Effector CD4-positive, alpha-beta T cell (primary cell): ENCODE data around the gene ASB10. TPM values are rescaled to one million over a fixed set of nuclear protein-coding genes. Genes with fewer than 3 reads are reported as not detected.
A peak's percentile ranks its signal among the peaks of the same experiment; 100 is the strongest.

ENCODE experiments used
- DNase-seq: peaks from one replicate; pipeline ENCODE4 v3.0.0-alpha.2; 2020
- total RNA-seq: gene quantifications from one replicate; lab custom pipeline; 2026; lab: John Stamatoyannopoulos, UW

ASB10 gene, protein sequence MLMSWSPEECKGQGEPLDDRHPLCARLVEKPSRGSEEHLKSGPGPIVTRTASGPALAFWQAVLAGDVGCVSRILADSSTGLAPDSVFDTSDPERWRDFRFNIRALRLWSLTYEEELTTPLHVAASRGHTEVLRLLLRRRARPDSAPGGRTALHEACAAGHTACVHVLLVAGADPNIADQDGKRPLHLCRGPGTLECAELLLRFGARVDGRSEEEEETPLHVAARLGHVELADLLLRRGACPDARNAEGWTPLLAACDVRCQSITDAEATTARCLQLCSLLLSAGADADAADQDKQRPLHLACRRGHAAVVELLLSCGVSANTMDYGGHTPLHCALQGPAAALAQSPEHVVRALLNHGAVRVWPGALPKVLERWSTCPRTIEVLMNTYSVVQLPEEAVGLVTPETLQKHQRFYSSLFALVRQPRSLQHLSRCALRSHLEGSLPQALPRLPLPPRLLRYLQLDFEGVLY
- total RNA-seq = not detected

GRCh38 chr7:151186640-151187408 lies at the start of gene ASB10:
Gene ASB10 (minus strand): TSS chr7:151187250. CDS start chr7:151187130, 120 bp downstream.
- no peak for DNase-seq

DNA sequence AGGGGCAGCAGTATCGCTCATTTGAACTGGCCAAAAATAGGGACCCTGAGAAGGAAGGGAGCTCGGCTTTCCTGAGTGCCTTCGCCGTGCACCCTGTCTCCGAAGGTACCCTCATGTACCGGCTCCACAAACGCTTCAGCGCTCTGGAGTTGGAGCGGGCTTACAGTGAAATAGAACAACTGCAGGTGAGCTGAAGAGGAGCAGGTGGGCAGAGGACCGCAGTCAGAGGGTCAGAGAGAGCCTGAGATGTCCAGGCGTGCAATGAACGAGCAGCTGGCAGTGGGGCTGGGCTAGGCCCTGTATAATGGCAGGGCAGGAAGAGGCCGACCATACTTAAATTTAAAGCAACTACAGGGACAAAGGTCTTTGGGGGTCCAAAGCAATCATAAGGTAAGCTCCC lies 49.4 kb upstream of the ASB10 start:
- no peak for DNase-seq

GRCh38 chr7:151235091-151235787 lies 48.2 kb upstream of the ASB10 start:
- no peak for DNase-seq

GRCh38 chr7:151233804-151234203 lies 46.8 kb upstream of the ASB10 start:
- DNase-seq = no peak

- peak; percentile 57 for DNase-seq
Observed at GRCh38 chr7:151232917-151233701, 46.1 kb upstream of the ASB10 start.

- peak; percentile 84 for DNase-seq
Observed at GRCh38 chr7:151232091-151232916, 45.3 kb upstream of the ASB10 start, which contains the start of gene CHPF2. Gene CHPF2 (plus strand): TSS chr7:151232483. CDS start chr7:151234012, 1,529 bp downstream.

- DNase-seq = no peak
Observed at GRCh38 chr7:151231080-151231479, 44.0 kb upstream of the ASB10 start.

GRCh38 chr7:151229249-151229648 lies 42.2 kb upstream of the ASB10 start:
- no peak for DNase-seq

GRCh38 chr7:151228024-151228866 lies 41.2 kb upstream of the ASB10 start:
- no peak for DNase-seq

DNA sequence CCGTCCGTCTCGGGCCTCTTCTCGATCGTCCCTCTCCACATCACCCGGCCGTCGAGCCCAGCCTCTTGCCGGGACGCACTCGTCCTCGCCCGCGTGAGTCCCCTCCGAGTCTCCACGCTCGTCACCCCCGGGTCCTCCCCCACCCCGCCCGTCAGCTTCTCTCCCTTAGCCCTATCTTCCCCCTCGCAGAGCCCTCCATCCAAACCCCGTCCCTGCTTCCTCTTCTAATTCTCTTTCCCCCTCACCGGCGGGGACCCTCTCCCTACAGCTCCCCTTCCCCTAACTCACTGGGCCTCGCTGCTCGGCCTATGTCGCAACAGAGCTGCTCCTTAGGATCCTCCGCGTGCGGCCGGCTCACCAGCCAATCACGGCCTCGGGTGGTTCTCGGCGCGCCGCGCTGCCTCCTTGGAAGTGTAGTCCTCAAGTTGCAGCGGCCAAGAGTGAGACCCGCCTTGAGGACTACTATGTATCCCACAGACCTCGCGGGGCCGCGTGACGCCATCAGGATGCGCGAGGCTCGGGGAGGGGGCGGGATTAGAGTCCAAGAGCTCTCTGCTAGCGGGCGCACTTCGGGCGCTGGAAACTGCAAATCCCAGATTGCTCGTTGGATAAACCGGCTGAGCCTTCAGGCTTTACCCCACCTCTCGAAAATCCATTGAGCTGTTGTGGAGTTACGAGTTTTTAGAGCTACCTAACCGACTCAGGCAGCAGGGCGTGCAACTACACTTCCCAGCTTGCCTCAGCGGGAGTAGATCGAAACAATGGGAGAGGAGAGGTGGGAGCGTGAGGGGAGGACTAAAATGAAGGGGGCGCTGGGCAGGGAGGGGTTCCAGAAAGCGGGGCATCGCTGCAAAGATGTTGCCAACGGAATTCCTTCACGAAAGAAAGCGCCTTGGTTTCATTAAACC lies 40.1 kb upstream of the ASB10 start, which contains the start of gene ABCF2:
ABCF2 (minus strand) TSS at position 331 of the 908 bp plus-strand sequence. CDS start 747 bp downstream, outside the sequence.
- DNase-seq = peak; percentile 99

DNA sequence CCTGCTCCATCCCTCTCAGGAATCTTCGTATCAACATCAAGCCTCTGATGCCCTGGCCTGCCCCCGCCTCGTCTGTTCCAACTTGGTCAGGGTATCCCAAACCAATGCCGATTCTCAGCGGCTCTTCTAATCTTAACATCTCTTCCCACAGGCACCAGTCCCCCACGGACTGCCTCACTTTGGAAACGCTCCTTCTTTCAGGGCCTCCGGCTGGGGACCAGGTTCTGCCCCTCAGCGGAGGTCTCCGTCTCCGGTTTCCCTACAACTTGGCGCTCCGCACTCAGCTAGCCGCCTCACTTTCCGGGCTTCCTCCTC lies 39.5 kb upstream of the ASB10 start:
- no peak for DNase-seq

GRCh38 chr7:151225948-151226510 lies 39.0 kb upstream of the ASB10 start:
- DNase-seq = no peak

- DNase-seq = no peak
Observed at GRCh38 chr7:151223728-151224127, 36.7 kb upstream of the ASB10 start.

DNA sequence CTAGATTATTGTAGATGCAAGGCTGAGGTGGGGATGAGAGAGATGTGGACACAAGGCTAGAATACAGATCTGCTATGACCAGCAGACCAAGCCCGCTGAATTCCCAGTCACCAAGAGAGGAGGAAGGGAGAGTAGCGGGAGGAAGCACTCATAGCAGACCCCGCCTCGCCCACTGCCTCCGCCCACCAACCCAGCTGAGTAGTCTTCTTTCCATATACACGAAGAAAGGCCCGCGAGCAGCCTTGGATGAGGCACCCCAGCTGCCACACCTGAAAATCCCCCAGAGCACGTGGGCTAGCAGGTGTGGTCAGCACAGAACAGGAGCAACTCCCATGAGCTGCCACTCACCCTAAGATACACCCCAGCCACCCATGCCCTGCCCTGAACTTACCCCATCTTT lies 31.1 kb upstream of the ASB10 start:
- DNase-seq = no peak

GRCh38 chr7:151215396-151215795 lies 28.3 kb upstream of the ASB10 start:
- DNase-seq = no peak

GRCh38 chr7:151213826-151214225 lies 26.8 kb upstream of the ASB10 start:
- DNase-seq = no peak

GRCh38 chr7:151212626-151213025 lies 25.6 kb upstream of the ASB10 start:
- DNase-seq = no peak

DNA sequence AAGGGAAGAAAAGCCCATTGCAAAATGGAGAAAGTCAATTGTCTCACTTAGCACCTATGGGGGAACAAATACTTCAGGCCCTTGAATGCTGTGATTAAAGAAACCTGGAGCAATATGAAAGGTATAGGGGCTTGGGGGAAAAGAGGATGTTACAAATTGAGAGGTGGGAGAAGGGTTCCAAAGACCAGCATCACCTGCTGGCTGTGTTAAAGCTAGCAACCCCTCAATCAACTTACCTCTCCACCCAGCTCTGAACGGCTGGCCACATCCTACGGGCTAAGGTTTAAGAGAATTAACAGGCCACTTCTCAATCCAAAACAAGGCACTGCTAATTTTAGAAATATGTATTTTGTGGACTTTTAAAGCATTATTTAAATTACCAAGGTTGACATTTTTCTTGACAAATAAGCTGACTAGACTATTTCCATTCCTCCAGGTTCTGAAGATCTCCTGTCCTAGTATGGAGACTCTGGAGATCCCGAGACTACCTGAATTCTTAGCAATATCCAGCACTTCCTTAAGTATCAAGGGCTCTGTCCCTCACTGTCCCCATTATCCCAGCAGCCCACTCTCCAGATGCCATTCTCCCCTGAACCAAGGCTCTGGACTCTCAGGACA lies 24.2 kb upstream of the ASB10 start:
- DNase-seq = no peak
